Measurements from ENCODE around the gene ERC2. TPM values are rescaled to one million over a fixed set of nuclear protein-coding genes. Genes with fewer than 3 reads are reported as not detected.

ERC2 gene
- total RNA-seq, 1 donor from 2014 or later = not detected

DNA sequence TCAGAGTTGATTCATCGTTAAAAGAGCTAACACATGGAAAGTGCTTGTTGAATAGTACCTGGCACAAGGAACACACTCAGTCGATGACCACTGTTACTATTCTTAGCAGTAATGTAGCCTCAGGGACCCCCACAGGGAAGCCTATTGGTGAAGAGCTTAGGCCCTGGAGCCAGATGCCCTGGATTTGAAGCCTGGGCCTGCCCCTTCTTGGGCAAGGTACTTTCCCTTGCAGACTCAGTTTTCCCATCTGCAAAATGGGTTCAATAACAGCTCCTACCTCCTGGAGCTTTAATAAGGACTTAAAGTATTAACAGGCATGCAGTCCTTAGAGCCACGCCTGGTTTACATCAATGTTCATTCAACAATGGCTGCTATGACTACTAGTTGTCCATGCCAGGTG, 884.2 kb downstream of the ERC2 start:
- ATAC-seq (no peak), DNase-seq (ENCODE audit: low spot score) (no peak)

DNA sequence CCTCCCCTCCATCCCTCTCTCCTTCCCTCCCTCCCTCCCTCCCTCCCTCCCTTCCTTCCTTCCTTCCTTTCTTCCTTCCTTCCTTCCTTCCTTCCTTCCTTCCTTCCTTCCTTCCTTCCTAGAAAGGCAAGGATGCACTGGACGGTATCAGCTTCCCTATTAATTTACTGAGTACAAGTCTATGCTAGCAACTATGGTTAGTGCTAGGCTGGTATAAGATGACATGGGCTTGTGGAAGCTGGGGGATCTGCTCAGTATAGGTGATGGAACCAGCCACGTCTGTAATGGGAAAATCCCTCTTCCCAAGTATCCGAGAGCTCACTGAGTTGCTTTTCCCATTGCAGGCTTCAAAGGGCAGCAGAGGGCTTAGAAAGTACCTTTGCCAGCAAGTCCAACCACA, 884.8 kb downstream of the ERC2 start:
- no peak for DNase-seq (ENCODE audit: low spot score)
- no peak for ATAC-seq

DNA sequence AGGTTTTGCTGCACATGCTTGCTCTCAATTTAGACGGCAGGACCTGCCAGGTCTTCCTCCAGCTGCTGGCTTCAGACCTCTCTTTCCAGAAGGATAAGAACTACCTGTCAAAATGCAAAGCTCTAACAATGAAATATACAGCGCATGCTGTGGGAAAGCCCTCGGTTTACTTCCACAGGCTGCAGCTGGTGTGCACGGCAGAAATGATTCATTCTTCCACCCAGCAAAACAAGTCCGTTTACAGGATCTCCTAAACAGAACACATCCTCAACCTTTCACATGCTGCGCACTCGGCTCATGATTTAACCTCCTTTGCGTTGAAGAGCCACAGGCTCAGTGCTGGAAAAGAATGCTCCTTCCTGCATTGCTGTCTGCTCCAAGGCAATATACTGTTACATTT, 888.8 kb downstream of the ERC2 start:
- DNase-seq (ENCODE audit: low spot score) (no peak), ATAC-seq (no peak)

GRCh38 chr3:55576621-55577388, 891.5 kb downstream of the ERC2 start:
- DNase-seq (ENCODE audit: low spot score) (no peak), ATAC-seq (no peak)

- DNase-seq (ENCODE audit: low spot score) (no peak), ATAC-seq (no peak)
Measured at GRCh38 chr3:55574671-55575070, 893.6 kb downstream of the ERC2 start.

DNA sequence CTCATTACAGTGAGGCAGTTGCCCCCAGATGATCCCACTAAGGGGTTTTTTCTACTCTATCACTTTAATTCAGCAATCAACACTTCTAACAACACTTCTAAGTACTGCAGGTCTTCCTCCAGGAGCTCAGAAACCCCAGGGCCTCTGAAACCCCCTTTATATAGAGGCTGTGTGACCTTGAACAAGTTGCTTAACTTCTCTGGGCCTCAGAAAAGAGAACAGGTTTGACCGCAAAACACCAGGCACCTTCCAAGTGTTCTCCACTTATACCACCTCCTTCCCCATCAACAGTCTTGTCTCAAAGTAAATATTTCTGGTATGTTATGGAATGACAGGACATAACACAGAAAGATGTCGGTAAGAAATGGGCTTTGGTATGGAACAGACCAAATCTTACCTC, 895.5 kb downstream of the ERC2 start:
- no peak for DNase-seq (ENCODE audit: low spot score)
- no peak for ATAC-seq

GRCh38 chr3:55571913-55572312, 896.4 kb downstream of the ERC2 start:
- DNase-seq (ENCODE audit: low spot score) = no peak
- peak; percentile 20 for ATAC-seq

DNA sequence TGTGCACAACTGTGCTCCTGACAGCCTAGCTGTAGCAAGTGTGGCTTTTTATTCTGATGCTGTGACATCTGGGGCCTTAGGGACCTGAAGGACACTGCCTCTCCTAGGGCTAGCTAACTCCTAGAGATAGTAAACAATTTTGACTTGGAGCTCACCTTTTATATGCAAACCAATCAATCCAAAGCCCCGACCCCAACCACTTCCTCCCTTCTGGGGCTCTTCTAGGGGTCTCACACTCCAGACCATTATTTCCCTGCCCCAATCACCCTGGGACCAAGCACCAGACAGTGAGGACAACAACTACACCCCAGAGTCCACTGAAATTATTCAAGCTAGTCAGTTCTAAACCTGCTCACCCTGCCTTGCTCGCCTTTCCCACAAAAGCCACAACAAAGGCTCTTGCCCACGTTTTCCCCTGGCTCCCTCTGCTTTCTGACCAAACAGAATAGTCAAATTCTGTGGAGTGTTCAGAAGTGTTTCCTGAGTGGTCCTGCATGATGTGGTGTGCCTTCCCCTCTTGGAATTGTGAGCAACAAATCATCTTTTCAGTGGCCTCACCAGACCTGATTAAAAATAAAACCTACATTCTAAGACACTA, 897.0 kb downstream of the ERC2 start:
- DNase-seq (ENCODE audit: low spot score) (no peak), ATAC-seq (no peak)

DNA sequence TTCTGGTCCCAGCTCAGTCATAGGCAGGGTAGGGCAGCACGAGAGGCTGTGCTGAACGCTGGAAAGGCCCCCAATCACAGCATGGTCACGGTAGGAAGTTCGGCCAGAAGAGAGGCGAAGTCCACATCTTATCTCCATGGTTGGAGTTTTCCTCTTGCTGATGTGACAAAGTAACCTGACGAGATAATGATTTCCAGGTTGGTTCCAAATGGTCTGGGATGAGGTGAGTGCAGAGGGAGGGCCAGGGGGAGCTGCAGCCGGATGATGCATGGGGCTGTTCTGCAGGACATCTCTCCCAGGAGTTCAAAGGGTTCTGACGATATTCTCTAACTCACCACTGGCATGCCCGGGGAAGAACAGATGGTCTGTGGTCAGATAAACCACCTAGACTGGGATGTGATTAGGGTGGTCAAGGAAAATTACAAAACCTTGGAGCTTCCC, 898.0 kb downstream of the ERC2 start:
- DNase-seq (ENCODE audit: low spot score) (no peak), ATAC-seq (no peak)

DNA sequence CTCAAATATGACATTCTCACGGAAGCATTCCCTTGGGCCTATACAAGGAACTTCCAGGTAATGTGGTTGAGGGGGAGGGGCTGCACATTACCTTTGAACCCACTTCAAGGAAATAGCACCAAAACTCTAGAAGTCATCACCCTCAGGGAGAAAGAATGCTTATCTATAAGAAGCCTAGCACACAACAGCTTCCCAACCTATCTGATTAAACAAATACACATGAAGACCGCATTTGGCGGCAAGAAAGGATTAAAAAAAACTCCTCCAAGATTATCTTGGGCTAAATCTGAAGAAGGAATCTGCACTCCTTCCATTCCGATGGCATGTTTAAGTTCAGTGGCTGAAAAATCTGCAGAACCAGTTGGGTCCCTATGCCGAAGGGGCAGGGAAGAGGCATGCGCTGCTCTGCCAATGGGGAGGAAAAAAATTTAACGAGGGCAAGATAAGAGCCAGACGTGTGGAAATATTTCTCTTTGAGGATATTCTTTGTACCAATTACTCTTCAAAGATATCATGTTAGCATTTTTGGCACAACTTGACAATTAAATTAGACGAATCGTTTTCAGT, 899.2 kb downstream of the ERC2 start:
- ATAC-seq = no peak

DNA sequence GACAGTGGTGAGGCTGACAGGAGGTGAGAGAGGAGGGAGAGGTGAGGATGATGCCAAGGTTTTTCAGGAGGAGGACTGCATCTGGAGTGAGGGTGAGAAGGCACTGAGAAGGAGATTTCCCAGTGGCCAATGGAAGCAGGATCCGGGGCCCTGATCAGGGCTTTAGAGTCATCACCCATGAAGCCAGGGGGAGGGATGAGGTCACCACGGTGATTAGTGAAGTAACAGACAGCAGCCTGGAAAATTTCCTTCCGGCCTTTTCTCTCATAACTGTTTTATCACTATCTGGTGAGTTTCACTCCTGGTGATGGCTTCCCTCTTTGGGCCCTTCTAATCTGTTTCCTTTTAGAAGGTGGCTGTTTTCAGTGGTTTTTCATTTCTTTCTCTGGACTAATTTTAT, 900.7 kb downstream of the ERC2 start:
- DNase-seq (ENCODE audit: low spot score) = no peak
- ATAC-seq = no peak

More for the DNA sequence above, 899.2 kb downstream of the ERC2 start:
- no peak for DNase-seq (ENCODE audit: low spot score)

DNA sequence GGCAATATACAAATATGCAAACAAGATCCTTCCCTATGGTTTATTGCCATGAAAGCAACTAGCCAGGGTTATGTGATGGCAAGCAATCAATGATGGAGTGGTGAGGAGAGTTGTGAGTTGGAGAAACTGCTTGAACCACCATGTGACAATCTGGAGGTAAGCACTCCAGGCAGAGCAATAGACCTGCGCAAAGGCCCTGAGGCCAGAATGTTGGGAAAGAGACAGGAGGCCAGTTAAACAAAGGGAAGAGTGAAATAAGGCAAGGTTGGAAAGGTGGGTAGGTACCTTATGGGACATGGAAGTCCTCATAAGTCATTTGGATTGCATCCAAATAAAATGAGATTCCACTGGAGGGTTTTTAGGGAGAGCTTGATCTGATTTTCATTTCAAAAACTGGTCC, 901.1 kb downstream of the ERC2 start:
- DNase-seq (ENCODE audit: low spot score) (no peak), ATAC-seq (no peak)

DNA sequence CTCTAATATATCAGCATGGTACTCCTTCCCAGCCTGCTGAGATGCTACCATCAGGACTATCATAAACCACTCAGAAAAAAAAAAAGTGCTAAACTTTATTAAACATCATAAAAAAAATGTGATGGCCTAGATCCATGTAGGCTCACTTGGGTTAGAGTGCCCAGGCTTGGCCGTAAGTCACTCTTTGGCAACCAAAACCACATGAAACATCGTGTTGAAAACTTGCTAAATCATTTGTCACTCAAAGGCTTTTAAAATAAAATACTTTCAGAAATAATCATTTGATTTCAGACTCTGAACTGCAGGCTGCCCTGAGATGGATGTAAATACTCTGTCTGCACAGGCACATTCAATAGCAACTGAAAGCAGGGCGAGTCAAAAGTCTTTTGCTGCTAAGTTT, 902.7 kb downstream of the ERC2 start:
- ATAC-seq (no peak), DNase-seq (ENCODE audit: low spot score) (no peak)

GRCh38 chr3:55564726-55565125, 903.5 kb downstream of the ERC2 start:
- ATAC-seq (no peak), DNase-seq (ENCODE audit: low spot score) (no peak)

DNA sequence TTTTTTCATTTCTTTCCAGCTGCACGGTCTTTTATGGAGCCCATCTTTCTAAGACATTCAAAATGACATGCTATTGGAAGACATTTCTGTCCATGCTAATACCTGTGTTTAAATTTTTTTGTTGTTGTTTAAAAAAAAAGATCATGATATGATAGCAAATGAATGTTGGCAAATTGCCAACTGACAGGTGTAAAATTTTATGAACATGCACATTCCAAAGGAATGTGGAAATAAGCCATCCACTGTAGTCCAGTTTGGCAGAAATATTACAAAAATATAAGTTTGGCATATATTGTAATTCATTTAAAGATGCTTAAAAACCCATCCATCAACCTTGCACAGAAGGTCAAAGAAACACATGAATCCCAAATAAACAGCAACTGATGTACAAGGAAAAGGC, 905.6 kb downstream of the ERC2 start:
- ATAC-seq (no peak), DNase-seq (ENCODE audit: low spot score) (no peak)

- no peak for ATAC-seq
- no peak for DNase-seq (ENCODE audit: low spot score)
Measured at GRCh38 chr3:55559500-55560423, 908.5 kb downstream of the ERC2 start.

DNA sequence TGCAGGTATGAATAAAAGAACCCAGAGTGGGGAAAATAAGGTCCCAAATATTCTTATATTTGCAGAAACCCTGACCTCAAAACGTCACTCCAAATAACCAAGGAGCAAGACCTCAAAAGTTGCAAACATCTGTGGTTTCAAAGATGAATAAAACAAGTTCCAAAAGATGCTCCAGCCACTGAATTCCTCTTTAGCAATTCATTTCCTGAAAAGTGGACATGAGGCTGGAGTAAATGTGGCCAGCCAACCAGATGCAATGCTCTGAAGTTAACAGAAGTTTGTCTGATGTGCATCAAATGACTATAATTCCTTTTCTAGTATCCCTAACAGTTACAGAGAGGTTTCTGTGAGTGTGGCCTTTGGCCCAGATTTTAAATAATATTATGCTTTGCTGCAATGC, 910.0 kb downstream of the ERC2 start:
- no peak for ATAC-seq
- no peak for DNase-seq (ENCODE audit: low spot score)

GRCh38 chr3:55557549-55557948, 910.7 kb downstream of the ERC2 start:
- ATAC-seq (no peak), DNase-seq (ENCODE audit: low spot score) (no peak)

GRCh38 chr3:55556619-55557537, 911.4 kb downstream of the ERC2 start:
- DNase-seq (ENCODE audit: low spot score) = no peak
- ATAC-seq = no peak
